ENCODE data around the gene ST3GAL4. TPM values are rescaled to one million over a fixed set of nuclear protein-coding genes. Genes with fewer than 3 reads are reported as not detected.
"Not testable (repeated sequence)": the region's sequence is repeated elsewhere in the genome, so short reads cannot be mapped to it uniquely, and the experiment has no call there.

The ST3GAL4 gene
- total RNA-seq, 6 experiments from 2014 or later = 7.0 to 25.6 (median 17.5) TPM

GRCh38 chr11:126366064-126366822, 10.8 kb downstream of the ST3GAL4 start:
- no peak for ATAC-seq
- whole genome bisulfite sequencing (ENCODE audit: insufficient coverage, low coverage, low lambda C conversion rate, missing lambda C conversion rate) = 80% methylated on average over 7 of the region's 19 CpGs
- peak in 1 of 3 donors; percentile 37 for DNase-seq
- H3K4me3 ChIP-seq = no peak overlapping the region
- no peak overlapping the region for H3K27ac ChIP-seq
- no peak for TF ChIP-seq CTCF (IDR thresholded peaks at IDR 0.05)
- no peak for TF ChIP-seq POLR2A (IDR thresholded peaks at IDR 0.05)
- H3K36me3 ChIP-seq = no peaks in the 10 kb centered on the region
- H3K27me3 ChIP-seq = no peaks in the 10 kb centered on the region
- intact Hi-C loops (cut with DNase I) = no loop called here
- H3K4me1 ChIP-seq = peaks cover 0 to 48% (median 20%) of the 10 kb centered on the region in 4 donors
- no peaks in the 10 kb centered on the region for H3K9me3 ChIP-seq

DNA sequence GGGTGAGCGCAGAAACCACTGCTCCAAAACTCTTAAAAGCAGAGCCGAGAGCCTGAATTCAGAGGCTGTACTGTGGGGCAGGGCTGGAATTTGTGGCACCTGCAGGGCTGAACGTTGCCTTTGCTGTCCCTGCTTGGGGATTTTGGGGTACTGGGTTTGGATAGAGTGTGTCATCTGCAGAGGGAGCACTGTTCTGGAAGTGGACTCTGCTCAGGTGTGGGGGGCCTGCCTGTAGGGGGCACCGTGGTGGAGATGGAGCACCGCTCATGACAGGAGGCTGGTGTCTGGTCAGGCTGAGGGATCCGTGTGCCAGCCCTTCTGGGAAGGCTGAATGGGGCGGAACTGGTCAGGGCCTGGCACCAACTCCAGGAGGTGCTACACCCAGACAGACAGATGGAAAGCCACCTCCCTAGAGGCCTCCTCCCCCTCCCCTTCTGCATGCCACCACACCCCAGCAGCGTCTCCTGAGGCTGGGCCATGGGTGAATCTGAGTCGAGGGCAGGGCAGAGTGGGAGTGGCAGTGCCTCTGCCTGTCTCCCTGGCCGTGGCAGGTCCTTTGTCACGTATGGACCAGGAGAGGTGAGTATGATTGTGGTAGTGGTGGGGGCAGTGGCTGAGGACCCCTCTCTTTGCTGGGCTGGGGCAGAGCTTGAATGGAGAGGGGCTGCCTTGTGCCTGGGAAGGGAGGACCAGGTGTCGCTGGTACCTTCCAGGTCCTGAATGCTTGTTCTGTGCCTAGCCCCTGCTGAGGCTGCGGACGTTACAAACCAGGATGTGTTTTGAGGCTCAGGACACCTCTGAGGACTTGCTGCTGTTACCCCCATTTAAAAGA, 11.6 kb downstream of the ST3GAL4 start:
- ATAC-seq = peak in 3 of 4 donors; percentile 13 to 51 (median 13)
- H3K9me3 ChIP-seq; H3K27me3 ChIP-seq; intact Hi-C loops (cut with DNase I); H3K27ac ChIP-seq; H3K36me3 ChIP-seq; H3K4me3 ChIP-seq: not testable (repeated sequence)
- peak in 2 of 3 donors; percentile 48 to 52 for DNase-seq
- 74% methylated on average over 3 of the region's 14 CpGs for WGBS (ENCODE audit: insufficient coverage, low coverage, low lambda C conversion rate, missing lambda C conversion rate)
- H3K4me1 ChIP-seq = peaks cover 0 to 48% (median 20%) of the 10 kb centered on the region in 4 donors

GRCh38 chr11:126367806-126368205, 12.3 kb downstream of the ST3GAL4 start:
- ATAC-seq; H3K9me3 ChIP-seq; H3K4me3 ChIP-seq; H3K27me3 ChIP-seq; intact Hi-C loops (cut with DNase I); H3K36me3 ChIP-seq: not testable (repeated sequence)
- Histone ChIP-seq H3K27ac (peak overlapping the region in 1 of 3 donors; percentile 43), H3K4me1 (peaks cover 0 to 48% (median 20%) of the 10 kb centered on the region in 4 donors)
- 100% methylated on average over 3 of the region's 5 CpGs for WGBS (ENCODE audit: insufficient coverage, low coverage, low lambda C conversion rate, missing lambda C conversion rate)
- DNase-seq = peak in 1 of 3 donors; percentile 11

DNA sequence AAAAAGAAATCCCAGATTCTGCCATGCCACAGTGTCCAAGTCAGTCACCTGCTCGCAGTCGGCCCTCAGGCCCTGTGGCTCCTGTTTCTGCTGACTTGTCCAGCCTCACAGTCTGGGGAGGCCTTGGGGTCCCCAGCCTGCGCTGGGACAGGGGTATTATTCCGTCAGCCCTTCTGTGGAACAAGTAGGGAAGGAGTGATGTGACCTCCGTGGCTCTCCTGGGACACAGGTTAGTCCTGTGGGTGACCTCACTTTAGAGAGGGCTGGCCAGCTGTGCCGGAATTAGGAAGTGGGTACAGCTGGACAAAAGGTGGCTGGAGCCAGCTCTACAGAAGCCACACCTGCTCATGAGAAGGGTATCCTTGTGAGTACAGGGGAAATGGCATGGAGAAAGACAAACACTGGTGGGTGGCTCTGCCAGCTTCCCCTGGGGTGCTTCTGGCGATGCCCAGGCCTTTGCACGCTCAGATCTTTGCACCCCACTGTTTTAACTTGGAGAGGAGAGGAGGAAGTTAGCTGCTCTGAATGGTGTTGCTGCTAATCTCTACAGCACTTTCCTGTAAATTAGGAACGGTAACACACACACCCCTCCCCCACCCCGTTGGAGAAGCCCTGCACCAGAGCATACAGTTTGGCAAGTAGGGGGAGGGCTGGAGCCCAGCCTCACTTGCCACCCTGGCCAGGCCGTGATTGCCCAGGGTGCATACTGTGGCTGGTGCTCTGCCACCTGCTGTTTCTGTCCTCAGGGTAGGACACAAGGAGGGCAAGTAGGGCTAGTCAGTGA, 13.0 kb downstream of the ST3GAL4 start:
- H3K4me3 ChIP-seq; intact Hi-C loops (cut with DNase I); H3K36me3 ChIP-seq; H3K9me3 ChIP-seq; H3K27me3 ChIP-seq: not testable (repeated sequence)
- peak in 2 of 4 donors; percentile 6 to 25 for TF ChIP-seq CTCF (IDR thresholded peaks at IDR 0.05)
- Histone ChIP-seq H3K4me1 (peaks cover 0 to 51% (median 24%) of the 10 kb centered on the region in 4 donors), H3K27ac (peak overlapping the region in 2 of 3 donors; percentile 43 to 49)
- ATAC-seq (peak; percentile 70 to 82 (median 75)), DNase-seq (peak; percentile 70 to 79 (median 73))
- WGBS (ENCODE audit: insufficient coverage, low coverage, low lambda C conversion rate, missing lambda C conversion rate) = 51% methylated on average over 8 of the region's 11 CpGs

DNA sequence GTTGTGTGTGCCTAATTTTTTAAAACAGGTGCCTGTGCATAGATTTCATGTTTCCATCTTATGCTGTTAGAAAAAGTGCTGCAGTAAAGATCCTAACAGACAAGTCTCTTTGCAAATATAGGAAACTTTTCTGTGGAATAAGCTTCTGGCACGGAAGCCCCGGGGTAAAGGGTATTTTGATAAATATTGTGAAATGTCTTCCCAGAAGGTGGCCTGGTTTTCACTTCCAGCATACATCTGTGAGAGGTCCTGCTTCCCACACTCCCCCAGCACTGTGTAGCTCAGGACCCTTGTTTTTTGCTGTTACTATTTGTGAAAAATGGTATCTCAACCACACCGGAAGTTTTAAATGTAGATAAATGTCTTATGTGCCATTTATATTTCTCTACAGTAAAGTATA, 14.5 kb downstream of the ST3GAL4 start:
- WGBS (ENCODE audit: insufficient coverage, low coverage, low lambda C conversion rate, missing lambda C conversion rate) = 15% methylated on average over 3 of the region's 3 CpGs
- intact Hi-C loops (cut with DNase I) = no loop called here

More for the DNA sequence above, 14.5 kb downstream of the ST3GAL4 start:
- no peaks in the 10 kb centered on the region for H3K27me3 ChIP-seq
- peak; percentile 24 to 67 (median 44) for ATAC-seq
- H3K9me3 ChIP-seq = no peaks in the 10 kb centered on the region
- TF ChIP-seq CTCF (IDR thresholded peaks at IDR 0.05) = no peak
- no peak for TF ChIP-seq POLR2A (IDR thresholded peaks at IDR 0.05)
- no peaks in the 10 kb centered on the region for H3K36me3 ChIP-seq
- peak in 1 of 3 donors; percentile 39 for DNase-seq
- no peak overlapping the region for H3K4me3 ChIP-seq
- peak overlapping the region in 2 of 3 donors; percentile 11 to 49 for H3K27ac ChIP-seq
- H3K4me1 ChIP-seq = peaks cover 0 to 53% (median 27%) of the 10 kb centered on the region in 4 donors

Data from right lobe of liver (tissue), 6 donors.